GM18868 (cell line): ENCODE results near the gene CRISPLD2.

Source experiments
- ATAC-seq: cut with Tn5 transposase; IDR thresholded peaks from one replicate; pipeline ENCODE4 v1.9.1; 2021; ENCODE audit warnings: mild to moderate bottlenecking, moderate library complexity; ENCODE audit not compliant: unreplicated experiment

The CRISPLD2 gene, protein sequence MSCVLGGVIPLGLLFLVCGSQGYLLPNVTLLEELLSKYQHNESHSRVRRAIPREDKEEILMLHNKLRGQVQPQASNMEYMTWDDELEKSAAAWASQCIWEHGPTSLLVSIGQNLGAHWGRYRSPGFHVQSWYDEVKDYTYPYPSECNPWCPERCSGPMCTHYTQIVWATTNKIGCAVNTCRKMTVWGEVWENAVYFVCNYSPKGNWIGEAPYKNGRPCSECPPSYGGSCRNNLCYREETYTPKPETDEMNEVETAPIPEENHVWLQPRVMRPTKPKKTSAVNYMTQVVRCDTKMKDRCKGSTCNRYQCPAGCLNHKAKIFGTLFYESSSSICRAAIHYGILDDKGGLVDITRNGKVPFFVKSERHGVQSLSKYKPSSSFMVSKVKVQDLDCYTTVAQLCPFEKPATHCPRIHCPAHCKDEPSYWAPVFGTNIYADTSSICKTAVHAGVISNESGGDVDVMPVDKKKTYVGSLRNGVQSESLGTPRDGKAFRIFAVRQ

DNA sequence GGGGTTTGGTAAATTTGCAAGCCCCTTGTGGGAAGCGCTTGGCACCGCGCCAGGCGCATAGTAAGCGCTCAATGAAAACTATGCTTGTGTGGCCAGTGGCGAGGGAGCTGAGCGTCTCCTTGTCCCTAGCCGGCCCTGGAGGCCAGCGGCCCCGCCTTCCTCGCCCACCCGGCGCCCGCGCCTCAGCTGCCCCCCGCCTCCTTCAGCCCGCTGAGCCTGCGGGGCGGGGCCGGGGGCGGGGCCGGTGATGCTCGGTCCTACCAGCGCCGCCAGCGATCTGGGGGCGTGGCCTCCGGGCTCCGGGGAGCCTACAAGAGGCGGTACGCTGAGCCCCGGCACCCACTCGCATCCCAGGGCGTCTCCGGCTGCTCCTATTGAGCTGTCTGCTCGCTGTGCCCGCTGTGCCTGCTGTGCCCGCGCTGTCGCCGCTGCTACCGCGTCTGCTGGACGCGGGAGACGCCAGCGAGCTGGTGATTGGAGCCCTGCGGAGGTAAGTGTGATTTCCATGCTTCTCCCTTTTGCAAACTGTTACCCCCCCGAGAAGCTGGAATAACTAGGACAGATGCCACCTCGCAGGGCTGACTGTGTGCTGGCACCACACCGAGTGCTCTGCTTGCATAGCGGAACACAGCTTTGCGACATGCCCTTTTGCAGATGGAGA lies at the start of gene CRISPLD2:
Gene CRISPLD2 (plus strand): TSS at position 342 of the 661 bp plus-strand sequence. CDS start 18,511 bp downstream, outside the sequence.
- ATAC-seq, result no peak

DNA sequence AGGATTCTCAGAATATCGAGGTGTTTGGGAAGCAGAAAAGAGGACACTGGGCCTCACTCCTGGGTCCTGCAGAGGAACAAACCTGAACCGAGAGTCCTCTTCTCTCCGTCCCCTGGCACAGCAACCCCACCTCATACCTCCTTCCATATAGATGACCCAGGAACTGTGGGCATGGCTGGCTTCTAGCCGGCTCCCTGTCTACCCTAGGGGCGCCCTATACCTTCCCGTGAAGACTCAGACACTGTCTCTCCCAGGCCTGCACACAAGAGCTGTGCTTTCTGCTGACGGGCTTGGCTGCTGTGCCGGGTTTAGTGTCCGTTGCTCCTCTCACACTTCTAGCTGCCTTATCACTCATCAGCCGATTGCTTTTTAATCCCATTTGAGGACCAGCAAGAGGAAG lies 46.5 kb upstream of the CRISPLD2 start:
- no peak for ATAC-seq

DNA sequence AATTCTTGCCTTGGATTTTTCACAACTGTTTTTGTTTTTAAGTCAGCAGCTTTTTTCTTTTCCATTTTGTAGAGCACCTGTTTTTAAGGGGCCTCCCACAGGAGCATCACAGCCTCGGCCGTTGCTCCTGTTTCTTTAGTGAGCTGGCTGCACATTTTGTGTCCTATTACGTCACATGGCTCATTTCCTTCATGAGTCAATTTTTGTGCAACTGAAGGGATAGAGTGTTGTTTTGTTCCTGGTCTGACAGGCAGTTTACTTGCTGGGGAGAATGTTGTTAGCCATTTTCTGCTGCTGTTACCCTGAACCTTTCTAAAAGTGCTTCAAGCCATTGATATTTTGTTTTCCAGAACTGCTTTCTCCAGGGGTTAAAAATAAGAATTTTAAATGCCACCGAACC lies 45.0 kb upstream of the CRISPLD2 start:
- ATAC-seq, result no peak

DNA sequence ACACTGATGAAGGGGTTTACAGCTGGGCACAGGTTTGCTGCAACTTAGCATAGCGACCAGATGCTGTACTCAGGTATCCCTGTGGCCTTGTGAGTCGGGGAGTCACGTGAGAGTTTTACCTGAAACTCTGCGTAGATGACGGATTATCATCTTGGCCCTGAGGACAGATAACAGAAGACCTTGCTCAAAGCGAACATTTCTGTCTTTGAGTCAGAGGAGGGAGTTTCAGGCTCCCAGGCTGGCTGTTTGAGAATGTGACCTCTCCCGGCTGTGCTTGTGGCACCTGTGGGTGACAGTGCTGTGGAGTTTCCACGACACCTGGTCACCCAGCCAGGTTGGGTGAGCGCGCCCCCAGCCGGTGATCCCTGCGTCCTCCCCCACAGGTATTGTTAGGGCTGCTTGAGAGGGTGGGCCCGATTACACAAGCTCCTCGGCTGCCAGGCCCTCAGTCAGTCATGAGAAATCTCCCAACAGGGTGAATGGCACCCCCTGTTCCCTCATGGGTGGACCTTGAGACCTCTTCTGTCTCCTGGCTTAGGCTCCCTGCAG lies 44.4 kb upstream of the CRISPLD2 start:
- ATAC-seq, result no peak

DNA sequence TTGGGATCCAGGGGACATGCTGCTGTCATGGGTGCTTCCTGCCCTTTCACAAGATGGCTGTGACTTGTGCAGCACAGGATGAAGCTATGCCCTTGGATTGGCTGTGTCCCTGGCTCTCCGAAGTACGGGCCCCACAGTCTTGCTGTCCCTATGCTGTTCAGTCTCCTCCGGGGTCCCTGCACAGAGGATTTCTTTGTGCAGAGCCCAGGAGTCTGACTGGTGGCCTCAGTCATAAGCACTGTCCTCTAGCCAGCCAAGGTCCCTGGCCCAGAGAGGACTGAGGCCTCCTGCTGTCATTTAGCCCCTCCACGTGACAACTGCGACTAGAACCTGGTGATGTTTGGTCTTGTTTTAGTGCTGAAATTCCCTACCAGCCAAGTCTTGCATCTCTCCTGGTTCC lies 42.4 kb upstream of the CRISPLD2 start:
- no peak for ATAC-seq

DNA sequence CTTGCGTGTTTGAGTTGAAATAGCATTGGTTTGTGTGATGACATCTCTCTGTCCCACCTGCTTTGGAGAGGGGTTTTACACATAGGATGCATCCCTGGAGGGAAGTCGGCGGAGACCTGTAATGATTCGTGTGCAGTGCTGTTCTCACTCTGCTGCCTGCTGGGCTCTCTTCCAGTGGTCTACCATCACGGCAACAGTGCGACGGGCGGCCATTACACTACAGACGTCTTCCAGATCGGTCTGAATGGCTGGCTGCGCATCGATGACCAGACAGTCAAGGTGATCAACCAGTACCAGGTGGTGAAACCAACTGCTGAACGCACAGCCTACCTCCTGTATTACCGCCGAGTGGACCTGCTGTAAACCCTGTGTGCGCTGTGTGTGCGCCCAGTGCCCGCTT lies 41.1 kb upstream of the CRISPLD2 start:
- ATAC-seq, result no peak

DNA sequence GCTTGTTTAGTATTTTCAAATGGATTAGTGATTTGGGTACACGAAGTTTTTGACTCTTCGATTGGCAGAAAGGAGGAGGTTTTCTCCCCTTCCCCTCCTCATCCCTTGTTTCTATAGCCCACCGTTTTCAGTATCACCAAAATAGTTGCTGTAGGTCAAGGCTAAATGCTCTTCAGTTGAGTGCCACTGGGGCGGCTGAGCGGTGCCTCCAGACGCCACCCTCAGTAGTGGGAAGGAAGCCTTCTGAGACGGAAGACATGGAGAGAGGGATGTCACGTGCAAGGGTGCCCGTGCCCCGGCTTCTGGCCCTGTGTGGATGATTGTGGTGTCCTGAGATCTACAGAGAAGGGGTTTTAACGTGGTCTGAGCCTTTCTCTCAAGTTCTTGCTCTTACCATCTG lies 39.7 kb upstream of the CRISPLD2 start:
- no peak for ATAC-seq

DNA sequence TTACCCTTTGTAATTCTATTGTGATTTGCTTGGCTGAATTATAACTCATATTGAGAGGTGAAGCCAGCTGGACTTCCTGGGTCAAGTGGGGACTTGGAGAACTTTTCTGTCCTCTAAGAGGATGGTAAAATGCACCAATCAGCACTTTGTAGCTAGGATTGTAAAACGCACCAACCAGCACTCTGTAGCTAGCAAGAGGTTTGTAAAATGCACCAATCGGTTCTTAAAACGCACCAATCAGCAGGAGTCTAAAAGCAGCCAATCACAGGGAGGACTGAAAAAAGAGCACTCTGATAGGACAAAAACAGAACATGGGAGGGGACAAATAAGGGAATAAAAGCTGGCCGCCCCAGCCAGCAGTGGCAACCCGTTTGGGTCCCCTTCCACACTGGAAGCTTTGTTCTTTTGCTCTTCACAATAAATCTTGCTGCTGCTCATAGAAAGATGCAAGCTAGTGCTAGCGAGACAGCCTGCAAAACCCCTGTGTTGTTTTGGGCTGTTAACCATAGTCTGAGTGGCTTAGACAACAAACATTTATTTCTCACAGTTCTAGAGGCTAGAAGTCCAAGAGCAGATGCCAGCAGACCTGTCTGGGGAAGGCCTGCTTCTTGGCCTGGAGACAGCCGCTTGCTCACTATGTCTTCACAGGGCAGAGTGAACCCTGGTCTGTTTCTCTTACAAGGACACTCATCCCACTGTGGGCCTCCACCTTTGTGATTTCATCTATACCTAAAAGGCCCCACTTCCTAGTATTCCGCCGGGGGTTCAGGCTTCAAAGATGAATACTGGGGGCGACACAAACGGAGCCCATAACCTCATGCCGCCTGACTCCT lies 39.0 kb upstream of the CRISPLD2 start:
- no peak for ATAC-seq

DNA sequence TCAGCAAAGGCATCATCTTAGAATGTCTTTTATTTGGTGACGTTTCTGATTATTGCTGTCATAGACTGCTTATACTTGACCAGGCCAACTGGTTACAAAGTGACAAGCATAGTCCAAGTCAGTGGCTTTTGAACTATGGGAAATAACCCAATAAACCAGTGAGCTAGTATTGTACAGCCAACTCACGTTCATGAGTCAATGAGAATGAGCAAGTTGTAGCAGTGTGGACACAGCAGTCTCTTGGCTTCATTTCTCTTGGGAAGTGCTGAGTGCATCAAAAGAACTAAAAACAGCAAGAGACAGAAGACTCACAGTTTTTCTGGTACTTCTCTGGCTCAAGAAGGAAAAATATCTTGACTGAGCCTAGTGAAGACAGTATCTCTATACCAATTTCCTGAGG lies 36.9 kb upstream of the CRISPLD2 start:
- ATAC-seq, result no peak

DNA sequence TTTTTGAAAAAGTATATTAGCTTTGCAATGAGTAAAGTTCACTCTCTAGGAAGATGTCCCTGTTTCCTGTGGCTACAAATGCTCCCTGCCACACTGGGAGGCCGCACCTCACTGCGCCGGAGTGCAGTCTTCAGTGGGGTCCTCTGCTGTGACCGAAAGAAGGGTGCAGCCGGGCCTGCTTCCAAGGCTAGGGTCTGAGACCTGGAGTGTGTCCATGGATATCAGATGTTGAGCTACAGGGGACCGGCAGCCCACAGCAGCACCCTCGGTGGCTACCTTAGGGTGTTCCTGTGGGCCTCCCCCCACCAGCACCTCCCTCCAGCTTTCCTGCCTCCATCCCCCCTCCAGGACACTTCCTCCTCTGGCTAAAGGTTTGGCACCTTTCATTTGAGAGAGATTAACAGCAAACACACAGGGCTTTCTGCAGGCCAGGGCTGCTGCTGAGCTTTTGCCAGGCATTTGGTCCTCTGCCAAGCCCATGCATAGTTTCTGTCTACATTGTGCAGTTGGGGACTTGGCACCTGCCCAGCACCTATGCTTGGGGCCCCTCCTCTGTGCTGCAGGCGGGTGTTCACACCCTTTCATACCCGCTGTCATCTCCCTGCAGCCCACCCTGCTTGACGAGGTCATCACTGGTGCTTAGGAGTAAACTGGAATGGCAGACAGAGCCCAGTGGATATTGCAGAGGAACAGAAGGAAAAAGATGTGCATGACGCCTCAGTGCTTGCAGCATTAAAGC lies 33.8 kb upstream of the CRISPLD2 start:
- no peak for ATAC-seq

DNA sequence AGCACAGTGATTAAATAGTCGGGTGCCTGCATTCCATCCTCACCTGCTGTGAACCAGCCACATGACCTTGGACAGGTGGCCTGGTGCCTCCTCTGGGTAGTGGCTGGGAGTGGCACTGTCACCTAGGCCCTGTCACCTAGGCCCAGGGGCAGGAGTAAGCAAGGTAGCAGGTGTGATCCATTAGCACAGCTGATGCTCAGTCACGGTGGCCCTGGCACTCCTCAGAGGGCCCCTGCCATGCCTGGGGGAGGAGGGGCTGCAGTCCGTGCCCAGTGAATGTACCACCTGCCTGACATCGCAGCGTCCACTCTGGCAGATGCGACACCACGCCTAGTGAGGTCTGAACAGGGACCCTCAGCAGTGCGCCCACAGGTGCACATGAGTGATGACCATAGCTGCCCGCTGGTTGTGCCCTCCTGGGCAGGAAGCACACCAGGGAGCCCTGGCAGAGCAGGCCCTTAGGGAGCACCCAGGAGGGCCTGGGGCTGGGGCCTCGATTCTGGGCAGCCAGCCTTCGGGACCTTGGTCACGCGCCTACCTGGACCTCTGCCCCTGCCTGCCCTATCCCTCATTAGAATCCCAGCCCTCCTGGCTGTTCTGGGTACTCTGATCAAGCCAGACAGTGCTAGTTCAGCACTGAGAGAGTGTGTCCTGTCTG lies 33.1 kb upstream of the CRISPLD2 start:
- no peak for ATAC-seq

DNA sequence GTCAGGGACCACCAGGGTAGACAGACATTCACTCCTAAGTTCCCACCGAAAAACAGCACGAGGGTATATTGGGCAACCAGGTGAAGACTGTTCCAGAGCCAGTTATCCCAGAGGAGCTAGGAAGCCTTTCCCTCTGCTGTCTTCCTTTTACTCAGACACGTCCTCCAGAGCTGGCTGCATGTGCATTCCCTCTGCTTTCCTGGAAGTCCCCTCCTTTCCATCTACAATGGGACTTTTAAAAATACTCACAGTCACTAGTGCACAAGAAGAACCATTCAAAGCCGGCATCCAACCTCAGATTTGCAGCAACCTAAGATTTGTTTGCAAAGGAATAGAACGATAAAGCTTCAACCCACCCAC lies 32.5 kb upstream of the CRISPLD2 start:
- ATAC-seq, result no peak

DNA sequence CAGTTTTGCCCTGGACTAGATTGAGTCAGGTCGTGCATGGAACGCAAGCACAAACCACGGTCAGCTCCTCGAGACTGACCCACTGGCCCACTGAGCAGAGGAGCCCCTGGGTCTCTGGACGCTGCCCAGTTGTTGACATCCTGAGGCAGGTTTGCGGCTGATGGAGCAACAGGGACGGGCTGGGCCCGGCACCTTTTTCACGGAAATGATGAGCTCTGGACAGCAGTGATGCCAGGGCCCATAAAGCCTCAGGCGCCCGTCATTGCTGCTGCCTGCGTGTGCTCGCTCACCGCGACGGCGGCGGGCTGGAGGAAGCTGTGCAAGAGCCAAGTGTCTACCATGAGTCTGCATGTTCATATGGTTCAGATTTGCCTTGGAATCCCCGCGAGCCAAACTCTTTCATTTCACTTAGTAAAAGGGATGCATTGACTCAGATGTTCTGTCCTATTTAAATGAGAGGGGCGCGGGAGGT lies 30.8 kb upstream of the CRISPLD2 start:
- no peak for ATAC-seq

DNA sequence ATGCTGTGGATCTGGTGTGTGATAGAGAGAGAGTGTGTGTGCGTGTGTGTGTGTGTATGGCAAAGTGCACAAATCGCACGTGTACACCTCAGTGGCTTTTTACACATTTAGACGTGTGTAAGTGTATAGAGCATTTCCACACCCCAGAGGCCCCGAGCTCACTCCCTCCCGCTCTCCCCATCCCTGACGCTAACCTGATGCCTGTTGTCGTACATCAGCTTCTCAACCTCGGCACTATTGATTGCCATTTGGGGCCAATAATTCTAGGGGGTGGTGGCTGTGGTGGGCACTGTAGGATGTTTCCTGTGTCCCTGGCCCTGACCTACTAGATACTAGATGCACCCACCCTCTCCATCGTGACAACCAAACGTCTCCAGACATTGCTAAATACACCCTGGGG lies 30.4 kb upstream of the CRISPLD2 start:
- no peak for ATAC-seq

DNA sequence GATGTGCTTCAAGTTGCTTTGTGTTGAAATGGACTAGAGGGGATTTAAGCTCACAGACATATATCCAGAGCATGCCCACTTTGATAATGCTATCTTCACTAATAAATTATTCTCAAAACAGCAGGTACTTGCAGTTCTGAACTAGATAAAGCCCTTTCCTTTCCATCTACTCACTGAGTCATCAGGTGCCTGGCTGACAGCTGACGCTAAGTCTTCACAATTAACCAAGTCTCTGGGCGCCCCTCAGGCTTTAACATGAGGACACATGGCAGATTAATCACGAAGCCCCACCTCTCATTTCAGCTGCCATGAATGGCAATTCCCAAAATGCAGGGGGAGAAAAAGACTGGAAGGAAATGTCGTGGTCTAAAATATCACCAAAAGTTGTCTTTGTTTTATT lies 29.5 kb upstream of the CRISPLD2 start:
- no peak for ATAC-seq

DNA sequence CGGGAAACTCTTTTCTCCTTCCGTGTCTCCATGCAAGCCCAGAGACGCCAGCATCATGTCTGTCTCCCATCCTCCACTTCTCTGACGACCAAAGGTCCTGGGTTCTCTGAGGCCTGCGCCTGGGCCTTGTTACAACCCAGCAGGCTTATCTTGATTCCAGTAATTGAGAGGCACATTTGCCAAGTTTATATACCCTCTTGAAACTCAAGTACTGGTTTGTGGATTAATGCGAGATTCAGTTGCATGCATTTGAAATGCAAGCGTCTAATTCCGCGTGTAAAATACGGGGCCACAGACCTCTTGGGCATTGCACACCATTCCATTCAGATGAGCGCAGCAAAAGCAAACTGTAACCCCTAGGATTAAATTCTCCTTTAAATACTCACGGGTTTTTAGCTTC lies 28.7 kb upstream of the CRISPLD2 start:
- no peak for ATAC-seq

DNA sequence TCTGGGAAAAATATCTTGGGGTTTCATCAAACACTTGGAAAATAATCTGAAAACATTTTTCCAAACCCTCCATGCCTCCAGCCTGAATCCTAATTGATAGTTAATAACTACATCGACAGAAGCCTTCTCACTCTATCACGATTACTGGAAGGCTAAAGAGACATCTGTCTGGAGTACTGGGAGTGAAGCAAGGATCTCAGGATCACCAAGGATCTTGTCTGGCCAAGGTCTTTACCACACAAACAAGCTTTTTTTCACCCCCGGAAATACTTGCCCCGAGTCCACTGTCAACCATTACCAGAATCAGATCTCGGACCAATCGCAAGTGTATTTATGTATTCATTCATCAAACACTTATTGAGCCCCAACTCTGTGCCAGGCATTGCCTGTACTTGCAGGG lies 28.3 kb upstream of the CRISPLD2 start:
- no peak for ATAC-seq

DNA sequence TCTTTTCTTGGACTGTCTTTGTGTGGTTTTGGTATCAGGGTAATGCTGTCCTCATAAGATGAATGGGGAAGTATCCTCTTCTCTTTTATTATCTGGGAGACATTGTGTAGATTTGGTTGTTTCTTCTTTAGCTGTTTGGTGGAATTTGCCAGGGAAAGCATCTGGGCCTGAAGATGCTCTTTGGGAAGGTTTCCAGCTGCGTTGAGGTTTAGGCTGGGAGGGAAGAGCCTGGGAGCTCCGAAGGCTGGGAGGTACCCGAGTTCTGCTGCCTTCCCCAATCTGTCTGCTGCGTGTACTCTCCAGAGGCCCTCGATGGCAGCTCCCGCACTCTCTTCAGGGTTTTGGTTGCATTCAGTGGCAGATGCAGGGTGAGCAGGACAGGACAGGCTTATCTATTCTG lies 25.6 kb upstream of the CRISPLD2 start:
- no peak for ATAC-seq

DNA sequence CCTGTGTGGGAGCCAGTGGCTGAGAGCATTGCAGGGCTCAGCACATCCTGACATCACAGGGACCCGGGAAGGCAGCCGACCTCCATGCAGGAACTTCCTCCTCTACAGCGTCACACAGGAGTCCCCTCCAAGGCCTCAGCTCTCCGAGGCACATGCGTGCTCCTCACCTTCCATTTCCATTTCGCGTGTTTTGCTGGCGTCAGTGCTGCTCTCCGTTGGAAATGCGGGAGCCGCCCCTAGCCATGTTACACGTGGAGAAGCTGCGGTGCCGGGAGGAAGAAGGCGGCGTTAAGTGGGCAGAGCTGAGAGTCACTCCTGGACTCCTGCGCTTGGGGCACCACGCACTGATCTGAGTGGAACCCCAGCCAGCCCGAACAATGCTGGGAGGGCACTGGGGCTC lies 25.2 kb upstream of the CRISPLD2 start:
- ATAC-seq, result no peak
